ENCODE results near the gene XYLB.

XYLB gene

DNA sequence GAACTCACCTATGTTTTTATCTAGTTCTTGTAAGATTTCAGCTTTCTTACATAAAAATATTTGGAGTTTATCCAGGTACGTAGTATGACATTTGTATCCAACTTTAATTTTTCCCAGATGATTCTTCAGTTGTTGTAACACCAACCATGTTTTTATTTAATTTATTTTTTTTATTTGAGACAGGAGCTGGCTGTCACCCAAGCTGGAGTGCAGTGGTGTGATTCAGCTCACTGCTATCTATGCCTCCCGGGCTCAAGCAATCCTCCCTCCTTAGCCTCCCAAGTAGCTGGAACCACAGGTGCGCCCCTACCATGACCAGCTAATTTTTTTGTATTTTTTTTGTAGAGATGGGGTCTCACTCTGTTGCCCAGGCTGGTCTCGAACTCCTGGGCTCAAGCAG, 6.6 kb downstream of the XYLB start:
- no peaks in the 10 kb centered on the region for H3K27me3 ChIP-seq (replicated peaks; ENCODE audit: control insufficient read depth, insufficient read depth, low read length)
- TF ChIP-seq, protein P1, sequence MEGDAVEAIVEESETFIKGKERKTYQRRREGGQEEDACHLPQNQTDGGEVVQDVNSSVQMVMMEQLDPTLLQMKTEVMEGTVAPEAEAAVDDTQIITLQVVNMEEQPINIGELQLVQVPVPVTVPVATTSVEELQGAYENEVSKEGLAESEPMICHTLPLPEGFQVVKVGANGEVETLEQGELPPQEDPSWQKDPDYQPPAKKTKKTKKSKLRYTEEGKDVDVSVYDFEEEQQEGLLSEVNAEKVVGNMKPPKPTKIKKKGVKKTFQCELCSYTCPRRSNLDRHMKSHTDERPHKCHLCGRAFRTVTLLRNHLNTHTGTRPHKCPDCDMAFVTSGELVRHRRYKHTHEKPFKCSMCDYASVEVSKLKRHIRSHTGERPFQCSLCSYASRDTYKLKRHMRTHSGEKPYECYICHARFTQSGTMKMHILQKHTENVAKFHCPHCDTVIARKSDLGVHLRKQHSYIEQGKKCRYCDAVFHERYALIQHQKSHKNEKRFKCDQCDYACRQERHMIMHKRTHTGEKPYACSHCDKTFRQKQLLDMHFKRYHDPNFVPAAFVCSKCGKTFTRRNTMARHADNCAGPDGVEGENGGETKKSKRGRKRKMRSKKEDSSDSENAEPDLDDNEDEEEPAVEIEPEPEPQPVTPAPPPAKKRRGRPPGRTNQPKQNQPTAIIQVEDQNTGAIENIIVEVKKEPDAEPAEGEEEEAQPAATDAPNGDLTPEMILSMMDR (IDR thresholded peaks at IDR 0.05; ENCODE audit: insufficient read depth, low read length, poor library complexity, severe bottlenecking), result no peak
- no peak overlapping the region for H3K4me3 ChIP-seq (replicated peaks; ENCODE audit: low read depth, low read length)
- no peak for DNase-seq (ENCODE audit: extremely low read depth, insufficient read length)
- no peaks in the 10 kb centered on the region for H3K36me3 ChIP-seq (ENCODE audit: control insufficient read depth, insufficient read depth, low read length)

DNA sequence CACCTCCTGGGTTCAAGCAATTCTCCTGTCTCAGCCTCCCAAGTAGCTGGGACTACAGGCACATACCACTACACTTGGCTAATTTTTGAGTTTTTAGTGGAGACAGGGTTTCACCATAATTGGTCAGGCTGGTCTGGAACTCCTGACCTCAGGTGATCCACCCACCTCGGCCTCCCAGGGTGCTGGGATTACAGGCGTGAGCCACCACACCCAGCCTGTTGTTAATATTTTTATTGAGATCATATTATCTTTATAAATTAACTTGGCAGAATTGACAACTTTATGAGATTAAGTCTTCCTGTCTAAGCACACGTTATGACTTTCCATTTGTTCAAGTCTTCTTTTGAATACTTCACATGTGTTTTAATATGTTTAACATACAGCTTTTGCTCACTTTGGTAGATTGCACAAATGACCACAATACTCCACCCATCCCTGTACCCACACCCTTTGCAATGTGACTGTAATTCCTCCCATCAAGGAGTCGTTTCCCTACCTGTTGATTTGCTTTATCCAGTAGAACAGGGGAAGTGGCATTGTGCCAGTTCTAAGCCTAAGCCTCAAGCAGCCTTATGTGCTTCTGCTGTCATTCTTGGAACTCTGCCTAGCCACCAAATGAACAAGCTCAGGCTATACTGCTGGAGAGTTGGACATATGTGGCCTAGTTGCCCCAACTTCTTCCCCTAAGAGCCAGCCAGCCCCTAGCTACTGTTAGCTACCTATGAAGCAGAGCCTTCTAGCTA, 8.2 kb downstream of the XYLB start:
- no peaks in the 10 kb centered on the region for H3K27me3 ChIP-seq (replicated peaks; ENCODE audit: control insufficient read depth, insufficient read depth, low read length)
- no peaks in the 10 kb centered on the region for H3K36me3 ChIP-seq (ENCODE audit: control insufficient read depth, insufficient read depth, low read length)
- TF ChIP-seq, protein P1 (IDR thresholded peaks at IDR 0.05; ENCODE audit: insufficient read depth, low read length, poor library complexity, severe bottlenecking), result no peak
- DNase-seq (ENCODE audit: extremely low read depth, insufficient read length), result no peak
- H3K4me3 ChIP-seq (replicated peaks; ENCODE audit: low read depth, low read length), result no peak overlapping the region

DNA sequence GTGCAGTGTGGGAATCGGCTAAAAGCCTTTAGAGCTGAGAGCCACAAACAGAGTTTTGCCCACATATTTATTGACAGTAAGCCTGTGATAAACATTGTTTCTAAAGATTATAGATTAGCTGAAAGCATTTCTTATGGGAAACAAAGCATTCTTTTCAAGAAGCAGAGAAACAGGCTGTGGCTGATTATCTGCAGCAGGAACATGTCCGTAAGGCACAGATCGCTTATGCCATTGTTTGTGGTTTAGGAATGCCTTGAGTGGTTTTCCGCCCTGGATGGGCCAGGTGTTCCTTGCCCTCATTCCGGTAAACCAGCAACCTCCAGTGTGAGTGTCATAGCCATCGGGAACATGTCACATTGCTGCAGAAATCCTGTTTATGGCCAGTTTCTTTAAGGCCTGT, 12.5 kb downstream of the XYLB start:
- DNase-seq (ENCODE audit: extremely low read depth, insufficient read length), result no peak
- no peaks in the 10 kb centered on the region for H3K27me3 ChIP-seq (replicated peaks; ENCODE audit: control insufficient read depth, insufficient read depth, low read length)
- TF ChIP-seq, protein P1 (IDR thresholded peaks at IDR 0.05; ENCODE audit: insufficient read depth, low read length, poor library complexity, severe bottlenecking), result no peak
- H3K4me3 ChIP-seq (replicated peaks; ENCODE audit: low read depth, low read length), result no peak overlapping the region
- H3K36me3 ChIP-seq (ENCODE audit: control insufficient read depth, insufficient read depth, low read length), result no peaks in the 10 kb centered on the region; the same call in 1 of the 2 replicates

DNA sequence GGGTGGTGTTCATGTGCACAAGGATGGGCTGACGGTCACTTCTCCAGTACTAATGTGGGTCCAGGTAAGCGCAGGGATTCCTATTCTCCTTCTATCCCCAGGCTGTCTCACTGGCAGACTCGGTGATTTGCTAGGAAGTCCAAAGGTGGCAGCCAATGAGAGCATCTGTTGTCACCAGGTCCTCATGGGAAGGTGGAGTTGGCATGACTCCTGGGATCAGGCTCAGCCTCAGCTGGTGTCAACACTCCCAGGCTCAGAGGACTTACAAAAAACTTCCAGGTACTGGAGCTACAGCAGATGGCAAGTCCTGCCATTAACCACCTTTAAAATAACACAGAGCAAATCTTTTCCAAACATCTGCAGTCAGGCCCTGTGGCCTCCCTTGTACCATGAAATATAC, 13.8 kb downstream of the XYLB start:
- TF ChIP-seq, protein P1 (IDR thresholded peaks at IDR 0.05; ENCODE audit: insufficient read depth, low read length, poor library complexity, severe bottlenecking), result no peak
- H3K27me3 ChIP-seq (replicated peaks; ENCODE audit: control insufficient read depth, insufficient read depth, low read length), result no peaks in the 10 kb centered on the region
- H3K36me3 ChIP-seq (ENCODE audit: control insufficient read depth, insufficient read depth, low read length), result no peaks in the 10 kb centered on the region; the same call in 1 of the 2 replicates
- DNase-seq (ENCODE audit: extremely low read depth, insufficient read length), result no peak
- H3K4me3 ChIP-seq (replicated peaks; ENCODE audit: low read depth, low read length), result no peak overlapping the region

DNA sequence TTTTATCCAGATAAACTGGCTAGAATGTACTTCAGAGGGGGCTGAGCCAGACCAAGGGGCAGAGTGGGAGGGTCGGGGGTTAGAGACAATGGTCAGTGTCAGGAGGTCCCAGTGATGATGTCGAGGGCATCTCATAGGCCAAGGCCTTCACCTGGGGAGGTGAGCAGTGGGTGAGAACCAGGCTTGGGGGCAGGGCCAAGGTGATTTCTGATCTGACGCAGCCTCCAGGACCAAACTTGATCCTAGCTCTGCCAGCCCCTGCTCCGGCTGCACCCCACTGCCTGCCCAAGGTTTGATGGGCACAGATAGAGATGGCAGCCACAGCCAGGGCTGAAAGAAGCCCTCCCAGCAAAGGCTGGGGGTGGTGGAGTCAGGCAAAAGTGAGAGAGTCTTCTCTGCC, 14.9 kb downstream of the XYLB start:
- no peak overlapping the region for H3K4me3 ChIP-seq (replicated peaks; ENCODE audit: low read depth, low read length)
- DNase-seq (ENCODE audit: extremely low read depth, insufficient read length), result no peak
- no peaks in the 10 kb centered on the region for H3K27me3 ChIP-seq (replicated peaks; ENCODE audit: control insufficient read depth, insufficient read depth, low read length)
- TF ChIP-seq, protein P1 (IDR thresholded peaks at IDR 0.05; ENCODE audit: insufficient read depth, low read length, poor library complexity, severe bottlenecking), result no peak
- H3K36me3 ChIP-seq (ENCODE audit: control insufficient read depth, insufficient read depth, low read length), result no peaks in the 10 kb centered on the region; the same call in 1 of the 2 replicates
